ENCODE data around the gene GTF3C5.

DNA sequence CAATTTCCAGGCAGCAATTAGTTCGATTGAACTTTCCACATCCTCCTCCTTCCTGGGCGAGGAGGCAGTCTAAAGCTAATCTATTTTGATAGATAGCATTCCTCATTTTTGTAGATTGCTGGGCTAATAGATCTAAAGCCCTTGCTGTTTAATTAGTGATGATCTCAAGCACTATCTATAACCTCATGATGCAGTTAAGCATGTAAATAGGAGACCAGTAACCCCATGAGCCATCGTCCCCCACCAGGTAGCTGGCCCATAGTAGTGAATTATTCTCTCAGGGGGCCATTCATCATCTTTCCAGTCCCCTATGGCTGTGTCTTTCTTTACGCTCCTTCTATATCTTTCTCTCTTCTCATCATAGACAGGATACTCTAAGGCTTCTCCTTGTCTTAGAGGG lies 45.9 kb downstream of the GTF3C5 start:
- TF ChIP-seq POLR2A (IDR thresholded peaks at IDR 0.05; ENCODE audit: low read length): no peak
- TF ChIP-seq GATA1 (IDR thresholded peaks at IDR 0.05; ENCODE audit: low read depth, low read length): no peak

Data from erythroblast (primary cell).